Mononuclear cell (primary cell): Measurements from ENCODE around the gene GIMAP1. TPM values are rescaled to one million over a fixed set of nuclear protein-coding genes. Genes with fewer than 3 reads are reported as not detected.
A peak's percentile ranks its signal among the peaks of the same experiment; 100 is the strongest.
"Not testable (repeated sequence)": the region's sequence is repeated elsewhere in the genome, so short reads cannot be mapped to it uniquely, and the experiment has no call there.

Source experiments
- H3K27me3 ChIP-seq: 2 replicates; pipeline ENCODE4 v1.6.0; 2011; ENCODE audit warnings: low read length, control low read depth; ENCODE audit not compliant: insufficient read depth
- H3K4me1 ChIP-seq: 2 replicates; pipeline ENCODE4 v1.5.1; 2011; ENCODE audit warnings: mild to moderate bottlenecking, low read length, control low read depth; ENCODE audit not compliant: insufficient read depth
- H3K4me3 ChIP-seq: 2 replicates; pipeline ENCODE4 v1.5.1; 2011; ENCODE audit warnings: mild to moderate bottlenecking, low read length, moderate library complexity
- H3K9me3 ChIP-seq: 2 replicates; pipeline ENCODE4 v1.5.1; 2011; ENCODE audit warnings: low read depth, mild to moderate bottlenecking, control low read depth, low read length
- total RNA-seq: library from RNA; depleted of rRNA; stranded (reverse); fragments of >200 nt; gene quantifications from one replicate; pipeline ENCODE4 v1.2.3, GENCODE V29; 2012

GIMAP1 gene
- total RNA-seq: 10.0 TPM

GRCh38 chr7:150716368-150716767 is at the start of gene GIMAP1:
GIMAP1 (plus strand) TSS chr7:150716613; CDS start chr7:150719048, 2,435 bp downstream.
- Histone ChIP-seq H3K27me3 (no peaks in the 10 kb centered on the region), H3K4me1 (peaks cover 52% of the 10 kb centered on the region), H3K4me3 (peak within 1 kb of the TSS; percentile 89), H3K9me3 (no peaks in the 10 kb centered on the region)

- H3K27me3 ChIP-seq: no peaks in the 10 kb centered on the region
- peaks cover 53% of the 10 kb centered on the region for H3K4me1 ChIP-seq
- H3K4me3 ChIP-seq: no peak overlapping the region
- H3K9me3 ChIP-seq: no peaks in the 10 kb centered on the region
Measured at GRCh38 chr7:150668472-150668911, 47.9 kb upstream of the GIMAP1 start.

GRCh38 chr7:150668977-150669376 is 47.4 kb upstream of the GIMAP1 start:
- H3K9me3 ChIP-seq: no peaks in the 10 kb centered on the region
- no peak overlapping the region for H3K4me3 ChIP-seq
- peaks cover 48% of the 10 kb centered on the region for H3K4me1 ChIP-seq
- no peaks in the 10 kb centered on the region for H3K27me3 ChIP-seq

- not testable (repeated sequence) for H3K9me3 ChIP-seq, H3K27me3 ChIP-seq, H3K4me3 ChIP-seq
- peaks cover 37% of the 10 kb centered on the region for H3K4me1 ChIP-seq
Measured at GRCh38 chr7:150671798-150672585, 44.4 kb upstream of the GIMAP1 start.

- no peaks in the 10 kb centered on the region for H3K27me3 ChIP-seq
- H3K9me3 ChIP-seq: no peaks in the 10 kb centered on the region
- H3K4me1 ChIP-seq: peaks cover 37% of the 10 kb centered on the region
- H3K4me3 ChIP-seq: no peak overlapping the region
Measured at GRCh38 chr7:150675714-150676113, 40.7 kb upstream of the GIMAP1 start.

GRCh38 chr7:150676276-150676675 is 40.1 kb upstream of the GIMAP1 start:
- peaks cover 34% of the 10 kb centered on the region for H3K4me1 ChIP-seq
- not testable (repeated sequence) for H3K9me3 ChIP-seq, H3K4me3 ChIP-seq, H3K27me3 ChIP-seq

- H3K9me3 ChIP-seq, H3K4me3 ChIP-seq, H3K27me3 ChIP-seq: not testable (repeated sequence)
- H3K4me1 ChIP-seq: peaks cover 34% of the 10 kb centered on the region
Measured at GRCh38 chr7:150676854-150677253, 39.6 kb upstream of the GIMAP1 start.

GRCh38 chr7:150678601-150679000 is 37.8 kb upstream of the GIMAP1 start:
- not testable (repeated sequence) for H3K27me3 ChIP-seq, H3K9me3 ChIP-seq, H3K4me3 ChIP-seq
- peaks cover 34% of the 10 kb centered on the region for H3K4me1 ChIP-seq

- peaks cover 42% of the 10 kb centered on the region for H3K4me1 ChIP-seq
- not testable (repeated sequence) for H3K9me3 ChIP-seq, H3K27me3 ChIP-seq, H3K4me3 ChIP-seq
Measured at GRCh38 chr7:150680364-150680763, 36.0 kb upstream of the GIMAP1 start.

GRCh38 chr7:150685219-150686029 is 31.0 kb upstream of the GIMAP1 start, which contains the start of gene GIMAP2:
GIMAP2 (plus strand) TSS chr7:150685706; CDS start chr7:150687060, 1,354 bp downstream.
- Histone ChIP-seq H3K4me1 (peaks cover 50% of the 10 kb centered on the region), H3K9me3 (no peaks in the 10 kb centered on the region), H3K27me3 (no peaks in the 10 kb centered on the region), H3K4me3 (peak within 1 kb of the TSS; percentile 74)

- Histone ChIP-seq H3K4me3 (peak overlapping the region; percentile 74), H3K27me3 (no peaks in the 10 kb centered on the region), H3K9me3 (peaks cover 5% of the 10 kb centered on the region), H3K4me1 (peaks cover 50% of the 10 kb centered on the region)
Measured at GRCh38 chr7:150686030-150686631, 30.3 kb upstream of the GIMAP1 start.

GRCh38 chr7:150688630-150689029 is 27.8 kb upstream of the GIMAP1 start:
- Histone ChIP-seq H3K9me3 (peaks cover 15% of the 10 kb centered on the region), H3K27me3 (no peaks in the 10 kb centered on the region), H3K4me1 (peaks cover 49% of the 10 kb centered on the region), H3K4me3 (no peak overlapping the region)

GRCh38 chr7:150695654-150696053 is 20.8 kb upstream of the GIMAP1 start:
- peaks cover 84% of the 10 kb centered on the region for H3K9me3 ChIP-seq
- no peaks in the 10 kb centered on the region for H3K4me1 ChIP-seq
- no peak overlapping the region for H3K4me3 ChIP-seq
- H3K27me3 ChIP-seq: no peaks in the 10 kb centered on the region

- Histone ChIP-seq H3K27me3 (no peaks in the 10 kb centered on the region), H3K9me3 (peaks cover 65% of the 10 kb centered on the region), H3K4me1 (no peaks in the 10 kb centered on the region), H3K4me3 (no peak overlapping the region)
Measured at GRCh38 chr7:150703209-150703608, 13.2 kb upstream of the GIMAP1 start.

- Histone ChIP-seq H3K27me3 (no peaks in the 10 kb centered on the region), H3K4me3 (no peak overlapping the region), H3K9me3 (no peaks in the 10 kb centered on the region), H3K4me1 (peaks cover 43% of the 10 kb centered on the region)
Measured at GRCh38 chr7:150715293-150715692, 1.1 kb upstream of the GIMAP1 start.
